RPMI8226 (cell line): ENCODE data around the gene SMIM43.
"Not testable (repeated sequence)": the region's sequence is repeated elsewhere in the genome, so short reads cannot be mapped to it uniquely, and the experiment has no call there.

Experiments used
- DNase-seq: peaks from one replicate; pipeline ENCODE4 v3.0.0-alpha.2; 2015

Gene SMIM43

DNA sequence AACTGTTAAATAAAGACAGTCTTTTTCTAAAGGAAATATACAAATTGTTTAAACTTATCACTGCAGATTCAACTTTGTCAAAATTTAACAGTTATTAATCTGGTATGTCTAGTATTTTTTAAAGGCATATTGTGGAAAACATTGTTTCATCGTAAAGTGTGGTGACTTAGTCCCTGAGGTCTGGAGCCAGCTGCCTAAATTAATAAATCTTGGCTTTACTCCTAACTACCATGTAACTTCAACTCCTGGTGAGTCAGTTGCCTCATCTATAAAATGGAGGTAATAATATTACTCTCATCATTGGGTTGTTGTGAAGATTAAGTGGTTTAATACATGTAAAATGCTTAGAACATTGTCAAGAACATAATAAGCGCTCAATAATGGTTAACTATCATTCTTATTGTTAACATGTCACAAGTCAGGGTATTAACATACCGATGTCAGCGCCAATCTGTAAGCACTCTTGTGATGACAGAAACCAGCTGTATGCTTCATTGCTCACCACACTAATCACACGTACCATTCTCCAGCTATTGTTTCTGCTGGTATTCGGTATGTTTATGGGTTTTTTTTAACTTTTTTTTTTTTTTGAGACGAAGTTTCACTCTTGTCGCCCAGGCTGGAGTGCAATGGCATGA lies 14.1 kb upstream of the SMIM43 start:
- no peak for DNase-seq

GRCh38 chr4:121777625-121778024 lies 12.7 kb upstream of the SMIM43 start:
- no peak for DNase-seq

DNA sequence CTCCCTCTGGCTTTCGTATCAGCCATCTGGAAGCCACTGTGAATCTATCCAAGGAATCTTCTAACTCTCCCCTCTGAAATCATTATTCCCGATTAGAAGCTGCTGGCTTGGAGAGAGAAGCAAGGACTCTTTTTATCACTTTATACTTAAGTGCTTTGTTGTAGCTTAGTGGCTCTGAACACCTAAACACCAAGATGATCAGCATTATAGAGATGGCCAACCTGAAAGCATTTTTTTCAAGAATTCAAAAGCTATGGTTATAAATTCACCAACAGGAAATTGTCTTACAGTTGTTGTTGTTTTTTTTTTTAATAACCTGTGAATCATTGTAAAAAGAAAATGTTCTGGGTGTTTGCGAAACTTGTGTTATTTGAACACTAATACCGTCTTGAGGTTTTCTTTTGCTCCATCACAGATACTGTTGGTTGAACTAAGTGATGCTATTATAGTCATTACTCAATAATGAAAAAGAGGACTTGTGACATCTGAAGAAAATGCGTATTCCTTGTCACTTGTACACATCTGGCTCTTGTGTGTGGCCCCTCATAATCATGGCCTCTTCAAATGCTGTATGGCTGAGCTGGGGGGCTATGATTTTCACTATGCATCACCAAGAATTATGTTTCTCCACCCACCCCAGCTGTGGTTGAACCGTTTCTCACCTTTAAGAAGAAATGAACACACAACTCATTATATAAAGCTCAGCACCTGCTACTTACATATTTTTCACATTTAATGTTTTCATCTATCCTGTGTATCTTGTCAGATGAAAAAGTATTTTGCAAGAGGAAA lies 11.8 kb upstream of the SMIM43 start:
- DNase-seq: no peak

DNA sequence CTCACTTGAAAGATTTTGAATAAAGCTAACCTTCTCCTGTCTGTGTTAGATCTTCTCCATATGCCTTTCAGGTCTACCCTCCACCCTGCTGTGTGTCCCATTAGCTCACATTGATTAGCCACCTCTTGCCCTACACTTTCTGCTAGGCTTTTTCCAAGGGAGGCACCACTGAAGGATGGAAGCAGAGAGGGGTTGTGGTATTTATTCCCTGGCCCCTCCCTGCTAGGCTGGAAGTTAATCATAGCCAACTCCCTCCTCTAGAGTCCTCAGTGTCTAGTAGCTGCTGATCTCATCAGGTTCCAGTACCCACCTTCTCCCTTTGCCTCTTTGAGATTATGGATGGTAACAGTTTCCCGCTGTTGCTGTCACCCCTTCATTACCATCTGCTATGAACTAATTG lies 8.9 kb upstream of the SMIM43 start:
- DNase-seq: no peak

- no peak for DNase-seq
Measured at GRCh38 chr4:121771869-121772268, 6.9 kb upstream of the SMIM43 start.

DNA sequence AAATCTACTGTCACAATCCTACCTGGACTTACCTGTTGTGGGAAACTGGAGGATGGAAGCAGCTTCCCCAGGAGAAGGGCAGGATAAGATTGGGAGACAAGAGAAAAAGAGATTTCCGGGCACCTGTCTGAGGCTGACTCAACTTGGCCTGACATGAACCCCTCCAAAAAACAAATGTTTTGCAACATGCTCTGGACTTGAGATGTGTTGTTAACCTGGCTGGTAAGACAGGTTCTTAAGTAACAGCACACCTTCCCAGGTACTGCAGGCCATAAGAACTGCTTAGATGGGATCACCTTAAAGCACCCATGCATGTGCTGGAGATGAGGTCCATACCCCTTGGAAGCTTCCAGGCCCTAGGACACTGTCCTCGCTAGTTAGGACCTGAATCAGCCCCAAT lies 4.4 kb upstream of the SMIM43 start:
- DNase-seq: no peak

GRCh38 chr4:121767166-121767565 lies 2.2 kb upstream of the SMIM43 start:
- no peak for DNase-seq

DNA sequence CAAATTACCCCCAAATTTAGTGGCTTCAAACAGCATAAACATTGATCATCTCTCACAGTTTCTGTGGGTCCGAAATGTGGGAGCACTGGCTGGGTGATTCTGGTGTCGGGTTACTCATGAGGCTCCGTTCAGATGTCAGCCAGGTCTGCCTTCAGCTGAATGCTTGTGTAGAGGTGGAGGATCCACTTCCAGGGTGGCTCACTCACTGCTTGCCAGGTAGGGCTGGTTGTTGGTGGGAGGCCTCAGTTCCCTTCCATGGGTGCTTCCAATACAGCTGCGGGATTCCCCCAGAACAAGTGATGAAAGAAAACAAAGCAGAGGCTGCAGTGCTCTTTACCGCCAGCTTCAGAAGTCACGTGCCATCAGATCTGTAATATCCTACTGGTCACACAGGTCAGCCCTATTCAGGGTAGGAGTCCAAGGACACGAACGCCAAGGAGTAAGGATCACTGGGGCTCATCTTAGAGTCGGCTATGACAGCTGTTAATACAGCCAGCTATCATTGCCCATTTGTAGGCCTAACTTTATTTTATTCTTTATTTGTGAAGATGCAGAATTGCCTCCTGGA lies 1.1 kb upstream of the SMIM43 start:
- DNase-seq: no peak

- no peak for DNase-seq
Measured at GRCh38 chr4:121765368-121765705, 373 bp upstream of the SMIM43 start.

GRCh38 chr4:121764303-121764701 lies 662 bp downstream of the SMIM43 start:
- no peak for DNase-seq

DNA sequence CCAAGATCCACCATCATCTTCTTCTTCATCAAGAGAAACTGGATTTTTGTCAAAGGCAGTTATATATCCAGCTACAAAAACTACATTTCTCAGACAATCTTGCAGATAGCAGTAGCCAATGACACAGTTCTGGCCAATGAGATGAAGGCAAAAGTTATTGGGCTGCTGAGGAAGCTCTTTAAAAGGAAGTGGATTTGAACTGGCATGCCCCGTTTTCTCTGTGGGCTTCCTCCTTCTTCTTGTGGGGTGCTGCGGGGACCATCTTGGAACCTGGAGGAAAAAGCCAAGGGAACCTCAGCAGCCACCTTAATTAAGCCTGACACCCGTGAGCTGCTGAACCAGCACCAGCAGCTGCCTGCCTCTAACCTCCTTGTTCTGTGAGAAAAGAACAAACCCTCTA lies 4.8 kb downstream of the SMIM43 start:
- DNase-seq: no peak

DNA sequence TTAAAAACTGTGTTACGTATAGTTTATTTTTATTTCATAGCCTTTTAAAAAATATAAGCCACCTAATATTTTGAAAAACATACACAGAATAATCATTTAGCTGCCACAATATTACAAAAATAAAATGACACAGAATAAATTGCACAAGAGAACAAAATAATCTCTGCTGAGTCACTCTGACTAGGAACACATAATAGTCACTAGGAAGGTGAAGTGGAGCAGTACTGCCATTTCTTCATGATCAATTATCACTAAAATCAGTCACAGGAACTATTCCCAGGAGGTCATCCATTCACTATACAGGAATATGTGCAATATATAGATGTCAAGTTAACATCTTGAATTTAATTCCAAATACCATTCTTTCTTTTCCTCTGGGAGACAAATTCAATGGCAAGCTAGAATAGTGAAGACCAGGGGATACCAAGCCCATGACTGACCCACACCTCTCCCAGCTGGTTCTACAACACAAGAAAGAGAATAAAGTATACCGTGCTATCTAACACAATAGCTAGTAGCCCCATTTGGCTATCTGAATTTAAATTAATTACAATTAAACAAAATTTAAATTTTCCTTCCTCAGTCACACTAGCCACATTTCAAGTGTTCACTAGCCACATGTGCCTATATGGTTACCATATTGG lies 5.9 kb downstream of the SMIM43 start:
- DNase-seq: no peak

GRCh38 chr4:121752142-121752541 lies 12.8 kb downstream of the SMIM43 start:
- not testable (repeated sequence) for DNase-seq

DNA sequence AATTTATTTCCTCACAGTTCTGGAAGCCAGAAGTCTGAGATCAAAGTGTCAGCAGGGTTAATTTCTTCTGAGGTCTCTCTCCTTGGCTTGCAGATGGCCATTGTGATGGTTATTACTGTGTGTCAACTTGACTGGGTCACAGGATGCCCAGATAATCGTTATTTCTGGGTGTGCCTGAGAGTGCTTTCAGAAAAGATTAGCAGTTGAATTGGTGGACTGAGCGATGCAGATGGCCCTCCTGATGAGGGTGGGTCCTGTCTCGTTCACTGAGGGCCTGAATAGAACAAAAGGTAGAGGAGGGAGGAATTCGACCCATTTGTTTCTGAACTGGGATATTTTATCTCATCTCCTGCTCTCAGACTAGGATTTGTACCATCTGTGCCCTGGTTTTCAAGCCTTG lies 15.7 kb downstream of the SMIM43 start:
- DNase-seq: no peak

DNA sequence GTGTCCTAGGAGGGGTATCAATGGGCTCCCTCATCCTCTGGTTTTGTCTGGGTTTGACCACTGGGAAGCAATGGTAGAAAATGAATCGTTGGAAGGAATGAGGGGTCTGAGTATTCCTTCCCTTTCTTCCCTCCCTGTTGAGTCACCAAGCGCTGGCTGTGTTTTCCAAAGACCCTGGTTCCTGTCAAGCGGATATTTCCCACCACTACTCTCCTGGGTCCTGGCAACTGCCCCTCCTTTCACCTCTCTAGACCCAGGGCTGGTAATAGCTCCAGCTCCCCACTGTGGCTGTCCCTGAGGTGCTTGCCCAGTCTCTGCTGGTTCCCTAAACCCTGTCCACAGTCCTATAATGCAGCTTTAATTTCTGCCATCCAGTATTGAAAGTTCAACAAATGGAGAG lies 22.2 kb downstream of the SMIM43 start:
- DNase-seq: no peak

GRCh38 chr4:121741751-121742150 lies 23.2 kb downstream of the SMIM43 start:
- no peak for DNase-seq

GRCh38 chr4:121740796-121741409 lies 24.1 kb downstream of the SMIM43 start:
- no peak for DNase-seq

- DNase-seq: no peak
Measured at GRCh38 chr4:121739575-121739974, 25.4 kb downstream of the SMIM43 start.

DNA sequence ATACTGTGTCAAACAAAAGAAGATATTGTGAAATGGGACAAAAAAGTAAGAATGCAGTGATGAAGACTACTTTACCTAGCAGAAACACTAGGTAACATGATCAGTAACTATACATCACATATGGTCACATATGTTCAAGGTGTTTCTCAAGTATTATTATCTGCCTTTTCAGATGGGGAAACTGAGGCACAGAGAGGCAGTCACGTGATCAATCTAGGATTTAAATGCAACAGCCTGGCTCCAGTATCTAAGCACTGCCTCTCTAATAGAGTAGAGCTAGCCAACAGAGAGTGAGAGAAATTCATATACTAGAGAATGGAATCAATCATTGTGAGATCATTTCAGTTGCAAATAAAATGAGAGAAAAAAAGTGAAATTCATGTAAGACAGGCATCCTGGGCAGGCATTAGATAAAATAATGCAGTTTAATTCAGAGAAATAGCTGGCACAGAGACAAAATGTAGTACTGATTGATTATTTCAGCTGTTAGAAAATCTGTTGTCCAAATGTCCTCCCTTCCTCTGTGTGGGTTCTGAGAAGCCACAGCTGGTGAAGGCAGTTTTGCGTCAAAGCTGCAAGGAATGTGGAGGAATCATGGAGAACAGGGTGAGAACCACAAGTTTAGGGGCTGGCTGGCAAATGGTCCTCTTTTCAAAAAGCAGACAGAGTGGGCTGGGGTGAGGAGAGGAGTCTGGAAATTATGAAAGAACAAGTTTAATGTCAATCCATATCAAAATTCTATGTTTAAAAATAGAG lies 26.0 kb downstream of the SMIM43 start:
- DNase-seq: no peak

- no peak for DNase-seq
Measured at GRCh38 chr4:121737846-121738554, 27.0 kb downstream of the SMIM43 start.

DNA sequence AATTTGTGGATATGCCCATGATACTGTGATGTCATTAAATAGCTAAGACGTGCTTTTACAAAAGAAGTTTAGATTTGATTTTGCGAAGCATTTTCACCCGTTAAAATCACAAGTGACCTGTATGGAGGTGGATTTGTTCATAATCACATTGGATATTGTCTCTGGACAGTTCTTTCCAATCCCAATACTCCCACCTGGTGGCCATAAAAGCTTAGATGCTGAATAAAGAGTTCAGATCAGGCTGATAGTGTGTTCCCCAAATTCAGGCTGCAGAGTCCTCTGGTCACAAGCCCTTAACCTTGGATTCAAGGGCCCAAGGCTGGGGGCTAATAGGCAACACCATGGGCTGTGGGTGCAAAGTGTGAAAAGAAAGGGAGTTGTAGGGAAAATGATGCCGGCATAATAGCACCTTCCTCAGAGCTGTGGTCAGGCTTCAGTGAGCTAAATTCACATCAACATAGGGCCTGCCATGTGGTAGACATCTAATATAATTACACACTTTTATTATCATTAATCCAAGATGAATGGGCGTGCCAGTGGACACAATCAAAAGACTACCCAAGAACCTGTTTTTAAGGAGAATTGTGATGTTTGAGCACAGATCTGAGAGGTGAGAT lies 28.1 kb downstream of the SMIM43 start:
- DNase-seq: peak; percentile 41

GRCh38 chr4:121734571-121734970 lies 30.4 kb downstream of the SMIM43 start:
- DNase-seq: no peak
